Measurements from ENCODE around the gene CYP27C1.
"Not testable (repeated sequence)": the region's sequence is repeated elsewhere in the genome, so short reads cannot be mapped to it uniquely, and the experiment has no call there.

The CYP27C1 gene

GRCh38 chr2:127169066-127169660, 50.9 kb downstream of the CYP27C1 start:
- DNase-seq, result no peak

GRCh38 chr2:127166231-127166860, 53.8 kb downstream of the CYP27C1 start:
- no peak for DNase-seq

- DNase-seq, result peak; percentile 57
These were observed 54.6 kb downstream of the CYP27C1 start for GRCh38 chr2:127165539-127165935.

- DNase-seq, result no peak
These were observed 55.1 kb downstream of the CYP27C1 start for GRCh38 chr2:127164761-127165538.

GRCh38 chr2:127163921-127164320, 56.2 kb downstream of the CYP27C1 start:
- DNase-seq, result no peak

- not testable (repeated sequence) for DNase-seq
These were observed 57.1 kb downstream of the CYP27C1 start for GRCh38 chr2:127163090-127163406.

GRCh38 chr2:127162261-127163089, 57.6 kb downstream of the CYP27C1 start:
- DNase-seq, result no peak

- no peak for DNase-seq
These were observed 58.6 kb downstream of the CYP27C1 start for GRCh38 chr2:127161176-127162136.

- no peak for DNase-seq
These were observed 59.4 kb downstream of the CYP27C1 start for GRCh38 chr2:127160676-127161075.

- no peak for DNase-seq
These were observed 60.6 kb downstream of the CYP27C1 start for GRCh38 chr2:127159543-127159942.

GRCh38 chr2:127158614-127159290, 61.3 kb downstream of the CYP27C1 start:
- no peak for DNase-seq

GRCh38 chr2:127157651-127158485, 62.2 kb downstream of the CYP27C1 start:
- peak; percentile 75 for DNase-seq

GRCh38 chr2:127157114-127157513, 63.0 kb downstream of the CYP27C1 start:
- DNase-seq, result no peak

- DNase-seq, result no peak
These were observed 64.2 kb downstream of the CYP27C1 start for GRCh38 chr2:127155947-127156346.

GRCh38 chr2:127155028-127155581, 65.0 kb downstream of the CYP27C1 start:
- DNase-seq, result peak; percentile 43

GRCh38 chr2:127154396-127154795, 65.7 kb downstream of the CYP27C1 start:
- DNase-seq, result no peak

GRCh38 chr2:127153691-127154158, 66.4 kb downstream of the CYP27C1 start:
- no peak for DNase-seq

GRCh38 chr2:127150996-127151395, 69.1 kb downstream of the CYP27C1 start:
- no peak for DNase-seq

- no peak for DNase-seq
These were observed 70.7 kb downstream of the CYP27C1 start for GRCh38 chr2:127149384-127149783.

All from eye (tissue), 1 donor.